ENCODE measurements around the gene ZNF524.

- TF ChIP-seq GATA2 (IDR thresholded peaks at IDR 0.05; ENCODE audit: low read depth, low read length) (no peak), GATA3 (IDR thresholded peaks at IDR 0.05; ENCODE audit: low read depth, low read length) (no peak)
Measured at GRCh38 chr19:55552620-55553019, 47.5 kb upstream of the ZNF524 start.

All from SH-SY5Y (cell line).